HG02870 (cell line): ENCODE data around the gene MYH15.

Experiments used
- ATAC-seq: cut with Tn5 transposase; IDR thresholded peaks from one replicate; pipeline ENCODE4 v1.9.1; 2021; ENCODE audit warnings: mild to moderate bottlenecking, moderate library complexity; ENCODE audit not compliant: unreplicated experiment

MYH15 gene

GRCh38 chr3:108511055-108511454 is 659 bp upstream of the MYH15 start:
- no peak for ATAC-seq

GRCh38 chr3:108509871-108510270 is 525 bp downstream of the MYH15 start:
- ATAC-seq, result no peak

- no peak for ATAC-seq
These were observed 1.1 kb downstream of the MYH15 start for GRCh38 chr3:108509263-108509662.

- ATAC-seq, result no peak
These were observed 2.5 kb downstream of the MYH15 start for GRCh38 chr3:108507902-108508301.

- no peak for ATAC-seq
These were observed 4.6 kb downstream of the MYH15 start for GRCh38 chr3:108505811-108506210.

GRCh38 chr3:108503722-108504121 is 6.7 kb downstream of the MYH15 start:
- no peak for ATAC-seq

GRCh38 chr3:108501535-108501934 is 8.9 kb downstream of the MYH15 start:
- ATAC-seq, result no peak

GRCh38 chr3:108500728-108501127 is 9.7 kb downstream of the MYH15 start:
- no peak for ATAC-seq

- no peak for ATAC-seq
These were observed 13.1 kb downstream of the MYH15 start for GRCh38 chr3:108497271-108497670.

- no peak for ATAC-seq
These were observed 14.7 kb downstream of the MYH15 start for GRCh38 chr3:108495717-108496116.

- no peak for ATAC-seq
These were observed 15.4 kb downstream of the MYH15 start for GRCh38 chr3:108494906-108495531.

- ATAC-seq, result no peak
These were observed 16.5 kb downstream of the MYH15 start for GRCh38 chr3:108493862-108494261.

- ATAC-seq, result no peak
These were observed 18.9 kb downstream of the MYH15 start for GRCh38 chr3:108491456-108491855.

- ATAC-seq, result peak; percentile 59
These were observed 20.6 kb downstream of the MYH15 start for GRCh38 chr3:108489776-108490175.

GRCh38 chr3:108488631-108489030 is 21.8 kb downstream of the MYH15 start:
- ATAC-seq, result no peak

- no peak for ATAC-seq
These were observed 23.0 kb downstream of the MYH15 start for GRCh38 chr3:108487439-108487838.

GRCh38 chr3:108486941-108487340 is 23.5 kb downstream of the MYH15 start:
- no peak for ATAC-seq

- ATAC-seq, result no peak
These were observed 24.1 kb downstream of the MYH15 start for GRCh38 chr3:108486338-108486737.

- ATAC-seq, result peak; percentile 42
These were observed 25.2 kb downstream of the MYH15 start for GRCh38 chr3:108485146-108485545.

- ATAC-seq, result no peak
These were observed 31.2 kb downstream of the MYH15 start for GRCh38 chr3:108479224-108479623.

GRCh38 chr3:108477511-108478147 is 32.8 kb downstream of the MYH15 start:
- peak; percentile 82 for ATAC-seq

GRCh38 chr3:108475220-108475782 is 35.1 kb downstream of the MYH15 start:
- ATAC-seq, result peak; percentile 58
